Activated T-helper 2 cell treated with anti-CD3 and anti-CD28 coated beads, Interferon-gamma antibody, Interleukin-2, Interleukin-4, amounts not matched to agents 10 μg/mL and 5 μg/mL and 100 μg/mL, durations not matched to agents 14 hours and 24 hours and 36 hours (primary cell): Measurements from ENCODE around the gene GABRB1. TPM values are rescaled to one million over a fixed set of nuclear protein-coding genes. Genes with fewer than 3 reads are reported as not detected.

Experiments
- DNase-seq: peaks from one replicate; pipeline ENCODE4 v3.0.0; 2021; ENCODE audit warnings: low spot score
- H3K27ac Mint-ChIP-seq: one replicate; pipeline ENCODE4 v1.8.0; 2021; ENCODE audit warnings: mixed read lengths
- H3K27me3 Mint-ChIP-seq: one replicate; pipeline ENCODE4 v1.8.0; 2021; ENCODE audit warnings: low read depth, mixed read lengths
- H3K36me3 Mint-ChIP-seq: one replicate; pipeline ENCODE4 v1.8.0; 2021; ENCODE audit warnings: low read depth, mixed read lengths
- H3K4me1 Mint-ChIP-seq: one replicate; pipeline ENCODE4 v1.8.0; 2021; ENCODE audit warnings: low read depth, mixed read lengths
- H3K4me3 Mint-ChIP-seq: one replicate; pipeline ENCODE4 v1.8.0; 2021; ENCODE audit warnings: low read depth, mild to moderate bottlenecking, moderate library complexity, mixed read lengths
- H3K9me3 Mint-ChIP-seq: one replicate; pipeline ENCODE4 v1.8.0; 2021; ENCODE audit warnings: mixed read lengths
- intact Hi-C: fragments of 100-400 bp; cut with micrococcal nuclease; formaldehyde crosslinking; loops from one replicate; pipeline ENCODE4 v1.15.1; 2023
- total RNA-seq: library from RNA; stranded (reverse); gene quantifications from 2 replicates; pipeline ENCODE4 v1.2.3, GENCODE V29; 2022

Gene GABRB1
- total RNA-seq, 1 donor from 2014 or later = not detected

GRCh38 chr4:47209833-47210232, 178.5 kb downstream of the GABRB1 start:
- H3K36me3 Mint-ChIP-seq = no peaks in the 10 kb centered on the region
- no peak for DNase-seq
- no peak overlapping the region for H3K27ac Mint-ChIP-seq
- intact Hi-C loops = no loop called here
- H3K4me1 Mint-ChIP-seq = no peaks in the 10 kb centered on the region
- no peak overlapping the region for H3K4me3 Mint-ChIP-seq
- no peaks in the 10 kb centered on the region for H3K9me3 Mint-ChIP-seq
- no peaks in the 10 kb centered on the region for H3K27me3 Mint-ChIP-seq

GRCh38 chr4:47210828-47211227, 179.5 kb downstream of the GABRB1 start:
- Mint-ChIP-seq H3K4me3 (no peak overlapping the region), H3K27ac (no peak overlapping the region)
- intact Hi-C loops = no loop called here

GRCh38 chr4:47213106-47213505, 181.7 kb downstream of the GABRB1 start:
- intact Hi-C loops = no loop called here
- no peaks in the 10 kb centered on the region for H3K9me3 Mint-ChIP-seq
- H3K4me3 Mint-ChIP-seq = no peak overlapping the region
- no peaks in the 10 kb centered on the region for H3K27me3 Mint-ChIP-seq
- no peaks in the 10 kb centered on the region for H3K4me1 Mint-ChIP-seq
- no peak overlapping the region for H3K27ac Mint-ChIP-seq
- DNase-seq = no peak
- H3K36me3 Mint-ChIP-seq = no peaks in the 10 kb centered on the region

More at GRCh38 chr4:47210828-47211227, 179.5 kb downstream of the GABRB1 start:
- Mint-ChIP-seq H3K36me3 (no peaks in the 10 kb centered on the region), H3K27me3 (no peaks in the 10 kb centered on the region), H3K9me3 (no peaks in the 10 kb centered on the region), H3K4me1 (no peaks in the 10 kb centered on the region)
- no peak for DNase-seq

GRCh38 chr4:47213539-47213938, 182.2 kb downstream of the GABRB1 start:
- Mint-ChIP-seq H3K4me1 (no peaks in the 10 kb centered on the region), H3K9me3 (no peaks in the 10 kb centered on the region), H3K27ac (no peak overlapping the region), H3K27me3 (no peaks in the 10 kb centered on the region), H3K36me3 (no peaks in the 10 kb centered on the region), H3K4me3 (no peak overlapping the region)
- DNase-seq = no peak
- intact Hi-C loops = no loop called here

GRCh38 chr4:47213971-47214370, 182.6 kb downstream of the GABRB1 start:
- Mint-ChIP-seq H3K9me3 (no peaks in the 10 kb centered on the region), H3K27me3 (no peaks in the 10 kb centered on the region), H3K4me1 (no peaks in the 10 kb centered on the region), H3K27ac (no peak overlapping the region), H3K36me3 (no peaks in the 10 kb centered on the region), H3K4me3 (no peak overlapping the region)
- no peak for DNase-seq
- intact Hi-C loops = no loop called here

- no peak for DNase-seq
- intact Hi-C loops = no loop called here
- no peaks in the 10 kb centered on the region for H3K4me1 Mint-ChIP-seq
- H3K36me3 Mint-ChIP-seq = no peaks in the 10 kb centered on the region
- no peak overlapping the region for H3K27ac Mint-ChIP-seq
- H3K27me3 Mint-ChIP-seq = no peaks in the 10 kb centered on the region
- no peak overlapping the region for H3K4me3 Mint-ChIP-seq
- H3K9me3 Mint-ChIP-seq = no peaks in the 10 kb centered on the region
Measured at GRCh38 chr4:47215759-47216158, 184.4 kb downstream of the GABRB1 start.

- Mint-ChIP-seq H3K36me3 (no peaks in the 10 kb centered on the region), H3K27me3 (no peaks in the 10 kb centered on the region), H3K27ac (no peak overlapping the region), H3K9me3 (no peaks in the 10 kb centered on the region), H3K4me1 (no peaks in the 10 kb centered on the region), H3K4me3 (no peak overlapping the region)
- no peak for DNase-seq
- intact Hi-C loops = no loop called here
Measured at GRCh38 chr4:47217291-47217690, 185.9 kb downstream of the GABRB1 start.

- no peaks in the 10 kb centered on the region for H3K36me3 Mint-ChIP-seq
- intact Hi-C loops = no loop called here
- H3K9me3 Mint-ChIP-seq = no peaks in the 10 kb centered on the region
- H3K27ac Mint-ChIP-seq = no peak overlapping the region
- no peak for DNase-seq
- H3K27me3 Mint-ChIP-seq = no peaks in the 10 kb centered on the region
- H3K4me3 Mint-ChIP-seq = no peak overlapping the region
- no peaks in the 10 kb centered on the region for H3K4me1 Mint-ChIP-seq
Measured at GRCh38 chr4:47217884-47218283, 186.5 kb downstream of the GABRB1 start.

GRCh38 chr4:47218631-47219030, 187.3 kb downstream of the GABRB1 start:
- Mint-ChIP-seq H3K36me3 (no peaks in the 10 kb centered on the region), H3K27ac (no peak overlapping the region), H3K4me1 (no peaks in the 10 kb centered on the region), H3K4me3 (no peak overlapping the region), H3K9me3 (no peaks in the 10 kb centered on the region), H3K27me3 (no peaks in the 10 kb centered on the region)
- DNase-seq = no peak
- intact Hi-C loops = no loop called here

- intact Hi-C loops = no loop called here
- Mint-ChIP-seq H3K36me3 (no peaks in the 10 kb centered on the region), H3K4me3 (no peak overlapping the region), H3K27ac (no peak overlapping the region), H3K27me3 (no peaks in the 10 kb centered on the region), H3K9me3 (no peaks in the 10 kb centered on the region), H3K4me1 (no peaks in the 10 kb centered on the region)
- DNase-seq = no peak
Measured at GRCh38 chr4:47219586-47219985, 188.2 kb downstream of the GABRB1 start.

- Mint-ChIP-seq H3K27ac (no peak overlapping the region), H3K27me3 (no peaks in the 10 kb centered on the region), H3K9me3 (no peaks in the 10 kb centered on the region), H3K4me1 (no peaks in the 10 kb centered on the region), H3K4me3 (no peak overlapping the region), H3K36me3 (no peaks in the 10 kb centered on the region)
- intact Hi-C loops = no loop called here
- DNase-seq = no peak
Measured at GRCh38 chr4:47221721-47222120, 190.4 kb downstream of the GABRB1 start.

GRCh38 chr4:47222276-47222675, 190.9 kb downstream of the GABRB1 start:
- no peak overlapping the region for H3K4me3 Mint-ChIP-seq
- DNase-seq = no peak
- H3K4me1 Mint-ChIP-seq = no peaks in the 10 kb centered on the region
- H3K9me3 Mint-ChIP-seq = no peaks in the 10 kb centered on the region
- no peak overlapping the region for H3K27ac Mint-ChIP-seq
- no peaks in the 10 kb centered on the region for H3K27me3 Mint-ChIP-seq
- intact Hi-C loops = no loop called here
- H3K36me3 Mint-ChIP-seq = no peaks in the 10 kb centered on the region

- no peak overlapping the region for H3K27ac Mint-ChIP-seq
- H3K4me3 Mint-ChIP-seq = no peak overlapping the region
- intact Hi-C loops = no loop called here
- no peak for DNase-seq
- H3K9me3 Mint-ChIP-seq = no peaks in the 10 kb centered on the region
- H3K4me1 Mint-ChIP-seq = no peaks in the 10 kb centered on the region
- no peaks in the 10 kb centered on the region for H3K36me3 Mint-ChIP-seq
- no peaks in the 10 kb centered on the region for H3K27me3 Mint-ChIP-seq
Measured at GRCh38 chr4:47224361-47224760, 193.0 kb downstream of the GABRB1 start.

- DNase-seq = no peak
- Mint-ChIP-seq H3K36me3 (no peaks in the 10 kb centered on the region), H3K27ac (no peak overlapping the region), H3K4me3 (no peak overlapping the region), H3K9me3 (no peaks in the 10 kb centered on the region), H3K27me3 (no peaks in the 10 kb centered on the region), H3K4me1 (no peaks in the 10 kb centered on the region)
- intact Hi-C loops = no loop called here
Measured at GRCh38 chr4:47235721-47236120, 204.4 kb downstream of the GABRB1 start.
